HG03139 (cell line): ENCODE data around the gene IGSF5.
"Not testable (repeated sequence)": the region's sequence is repeated elsewhere in the genome, so short reads cannot be mapped to it uniquely, and the experiment has no call there.

Source experiments
- ATAC-seq: cut with Tn5 transposase; IDR thresholded peaks from one replicate; pipeline ENCODE4 v1.9.1; 2021; ENCODE audit not compliant: unreplicated experiment

The IGSF5 gene

GRCh38 chr21:39744883-39745282 lies at the start of gene IGSF5:
TSS of gene IGSF5 (plus strand) at chr21:39745183. CDS start at chr21:39745510, 327 bp downstream.
- ATAC-seq, result not testable (repeated sequence)

DNA sequence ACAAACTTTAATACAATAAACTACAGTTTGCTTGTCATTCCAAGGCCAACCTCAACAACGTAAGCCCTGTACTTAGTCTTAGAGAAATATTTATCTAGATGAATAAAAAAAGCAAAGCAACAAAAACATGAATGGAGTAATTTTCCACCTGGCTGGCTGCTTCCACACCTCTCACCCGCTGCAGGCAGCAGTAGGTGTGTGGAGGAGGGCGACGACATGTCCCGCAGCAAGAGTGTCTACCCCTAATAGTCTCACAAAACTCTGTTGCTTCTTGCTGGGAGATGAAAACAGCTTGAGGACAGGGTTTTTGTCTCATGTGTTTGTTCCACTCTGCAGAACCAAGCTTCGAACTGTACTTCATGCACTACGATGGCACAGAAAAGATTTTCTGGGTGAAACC lies 48.8 kb upstream of the IGSF5 start:
- ATAC-seq, result no peak

GRCh38 chr21:39696618-39697017 lies 48.4 kb upstream of the IGSF5 start:
- ATAC-seq, result no peak

GRCh38 chr21:39700318-39700717 lies 44.7 kb upstream of the IGSF5 start:
- ATAC-seq, result no peak

DNA sequence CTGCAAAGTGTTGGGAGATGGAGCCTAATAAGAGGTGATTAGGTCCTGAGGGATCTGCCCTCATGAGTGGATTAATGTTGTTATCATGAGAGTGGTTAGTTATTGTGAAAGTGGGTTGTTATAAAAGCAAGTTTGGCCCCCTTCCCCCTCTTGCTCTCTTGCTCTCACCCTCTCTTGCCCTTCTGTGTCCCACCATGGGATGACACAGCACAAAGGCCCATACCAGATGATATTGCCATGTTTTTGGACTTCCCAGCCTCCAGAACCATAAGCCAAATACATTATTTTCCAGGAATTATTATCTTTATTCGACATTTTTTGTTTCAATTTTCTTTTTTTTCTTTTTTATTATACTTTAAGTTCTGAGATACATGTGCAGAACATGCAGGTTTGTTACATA lies 41.4 kb upstream of the IGSF5 start:
- ATAC-seq, result no peak

GRCh38 chr21:39705849-39706248 lies 39.1 kb upstream of the IGSF5 start:
- no peak for ATAC-seq

- ATAC-seq, result no peak
Observed at GRCh38 chr21:39707316-39707715, 37.7 kb upstream of the IGSF5 start.

DNA sequence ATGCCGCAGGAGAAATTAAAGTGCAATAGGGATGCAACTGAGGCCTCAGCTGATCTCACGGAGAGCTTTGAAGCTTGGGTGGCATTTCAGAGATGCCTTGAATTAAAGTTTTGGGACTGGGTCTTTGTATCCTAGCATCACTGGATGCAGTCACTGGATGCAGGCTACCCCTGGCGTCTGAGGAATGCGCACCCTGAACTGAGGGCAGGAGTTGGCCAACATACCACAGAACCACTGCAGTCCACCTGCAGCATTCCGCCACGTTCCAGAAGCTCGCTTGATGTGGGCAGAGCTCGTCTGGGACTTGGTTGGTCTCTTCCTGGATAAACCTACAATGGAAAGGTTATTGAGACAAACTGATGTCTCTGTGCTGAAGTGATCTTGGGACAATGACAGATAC lies 34.1 kb upstream of the IGSF5 start:
- ATAC-seq, result no peak

- no peak for ATAC-seq
Observed at GRCh38 chr21:39712273-39712672, 32.7 kb upstream of the IGSF5 start.

DNA sequence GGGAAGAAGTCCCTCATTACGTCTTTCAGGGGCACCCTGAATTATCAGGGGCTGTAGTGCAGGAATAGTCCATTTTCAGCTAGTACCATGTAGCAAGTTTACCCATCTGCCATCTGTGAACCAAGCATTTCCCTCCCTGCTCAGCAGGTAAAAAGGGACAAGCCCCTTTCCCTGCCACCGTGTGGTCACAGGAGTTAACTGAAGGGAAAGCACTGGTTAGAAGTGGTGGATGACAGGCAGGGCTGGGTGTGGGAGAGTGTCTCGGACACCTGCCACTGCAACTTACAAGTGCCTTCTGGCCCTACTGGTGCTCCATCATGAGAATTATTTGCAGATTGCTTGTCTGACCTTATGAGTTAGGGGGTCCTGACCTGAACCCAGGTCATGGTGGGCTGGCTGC lies 32.0 kb upstream of the IGSF5 start:
- no peak for ATAC-seq

DNA sequence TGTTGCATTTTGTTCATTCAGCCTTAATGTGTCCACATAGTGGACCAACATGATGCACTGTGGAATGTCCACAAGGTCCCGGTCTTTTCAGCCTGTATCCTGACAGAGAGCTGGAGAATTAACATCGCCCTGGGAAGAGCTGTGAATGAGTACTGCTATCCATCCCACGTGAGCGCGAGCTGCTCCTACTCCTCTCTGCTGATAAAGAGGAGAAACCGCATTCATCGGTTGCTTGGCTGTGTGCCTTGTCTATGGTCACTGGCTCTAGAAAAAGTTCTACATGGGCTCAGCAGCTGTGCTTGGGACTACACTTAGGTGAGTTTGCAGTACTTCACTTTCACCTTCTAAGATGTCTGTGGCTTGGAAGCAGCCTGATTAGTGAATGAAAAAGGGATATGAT lies 31.1 kb upstream of the IGSF5 start:
- ATAC-seq, result no peak

DNA sequence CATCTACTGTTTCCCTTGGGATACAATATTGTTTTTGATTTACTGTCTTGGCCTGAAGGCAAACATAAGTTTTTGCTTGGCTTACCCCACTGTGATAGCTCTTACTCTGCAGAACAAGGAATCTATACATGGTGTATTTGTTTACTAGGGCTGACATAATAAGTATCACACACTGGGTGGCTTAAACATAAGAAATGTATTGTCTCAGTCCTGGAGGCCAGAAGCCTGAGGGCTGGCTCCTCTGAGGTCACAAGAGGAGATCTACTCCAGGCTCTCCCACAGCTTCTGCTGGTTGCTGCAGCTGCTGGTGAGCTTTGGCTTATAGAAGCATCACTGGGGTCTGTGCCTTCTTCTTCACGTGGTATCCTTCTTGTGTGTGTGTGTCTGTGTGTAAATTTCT lies 30.7 kb upstream of the IGSF5 start:
- ATAC-seq, result no peak

DNA sequence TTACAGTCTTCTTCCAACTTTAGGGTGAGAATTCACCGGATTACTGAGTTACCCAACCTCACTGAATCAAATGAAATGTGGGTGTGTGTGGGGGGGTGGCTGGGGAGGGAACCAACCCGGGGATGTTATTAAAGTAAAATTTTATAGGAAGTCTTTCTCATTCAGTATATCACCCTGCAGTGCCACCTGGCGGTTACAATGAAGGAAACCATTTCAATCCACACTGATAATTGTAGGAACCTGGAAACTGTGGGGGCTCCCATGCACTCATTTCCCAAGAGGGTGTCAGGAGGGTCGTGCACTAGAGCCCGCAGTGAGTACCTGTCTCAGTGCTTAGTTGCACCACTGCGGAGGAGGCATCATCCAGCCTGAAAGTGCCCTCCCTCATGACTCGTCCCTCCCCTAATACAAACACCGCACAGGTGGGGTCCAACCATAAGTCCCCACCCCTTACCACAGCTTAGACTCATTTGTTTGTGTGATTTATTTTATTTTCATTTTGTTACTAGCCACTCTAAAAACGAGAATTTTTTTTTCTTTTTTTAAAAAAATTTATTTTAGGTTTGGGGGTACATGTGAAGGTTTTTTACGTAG lies 29.1 kb upstream of the IGSF5 start:
- ATAC-seq, result no peak

DNA sequence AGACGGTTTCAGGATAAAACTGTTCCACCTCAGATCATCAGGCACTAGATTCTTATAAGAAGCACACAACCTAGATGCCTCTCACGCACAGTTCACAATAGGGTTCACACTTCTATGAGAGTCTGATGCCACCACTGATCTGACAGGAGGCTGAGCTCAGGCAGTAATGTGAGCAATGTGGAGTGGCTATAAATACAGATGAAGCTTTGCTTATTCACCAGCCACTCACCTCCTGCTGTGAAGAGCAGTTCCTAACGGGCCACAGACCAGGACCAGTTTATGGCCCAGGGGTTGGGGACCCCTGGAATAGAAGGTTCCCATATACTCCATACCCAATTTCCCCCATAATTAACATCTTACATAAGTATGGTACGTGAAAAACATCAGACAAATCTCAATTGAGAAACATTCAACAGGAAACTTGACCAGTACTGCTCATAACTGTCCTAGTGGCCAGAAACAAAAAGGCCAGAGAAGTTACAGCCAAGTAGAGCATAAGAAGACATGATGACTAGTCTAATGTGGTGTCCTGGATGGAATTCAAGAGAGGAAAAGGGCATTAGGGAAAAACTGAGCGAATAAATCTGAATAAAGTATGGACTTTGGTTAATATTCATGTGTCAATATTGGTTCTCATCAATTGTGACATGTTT lies 24.7 kb upstream of the IGSF5 start:
- ATAC-seq, result no peak

- ATAC-seq, result no peak
Observed at GRCh38 chr21:39721885-39722284, 23.1 kb upstream of the IGSF5 start.

GRCh38 chr21:39724944-39725343 lies 20.0 kb upstream of the IGSF5 start:
- no peak for ATAC-seq

- ATAC-seq, result no peak
Observed at GRCh38 chr21:39726133-39726532, 18.9 kb upstream of the IGSF5 start.

DNA sequence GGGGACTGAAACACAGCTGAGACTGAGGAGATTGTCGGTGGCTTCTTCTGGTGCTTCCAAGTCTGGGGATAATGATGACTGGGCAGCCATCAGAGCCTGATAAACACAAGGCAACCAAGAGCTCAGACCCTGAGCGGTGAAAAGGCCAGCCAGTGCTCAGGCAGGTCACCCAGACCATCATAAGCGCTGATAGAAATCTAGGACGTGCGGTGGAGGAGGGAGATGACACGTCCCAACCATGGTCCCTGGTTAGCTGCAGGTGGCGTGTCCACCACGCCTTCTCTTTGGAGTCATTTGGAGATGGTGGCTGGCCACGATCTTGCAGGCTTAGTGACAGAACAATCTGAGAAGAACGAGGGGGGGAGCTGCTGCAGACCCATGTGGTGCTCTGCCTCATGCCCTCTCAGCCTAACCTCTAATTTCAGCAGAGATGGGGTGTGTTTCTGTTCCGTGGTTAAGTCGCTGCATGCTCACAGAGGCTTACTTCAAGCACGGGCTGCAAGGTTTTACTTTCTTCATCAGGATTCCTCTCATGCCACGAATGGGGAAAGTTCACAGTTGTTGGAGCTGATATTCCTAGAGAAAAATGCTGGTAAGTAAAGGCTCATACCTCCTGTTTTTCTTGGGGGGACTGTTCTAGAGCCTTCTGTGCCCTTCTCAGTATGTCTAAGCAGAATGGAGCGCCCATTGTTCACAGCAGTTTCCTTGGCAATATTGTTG lies 17.4 kb upstream of the IGSF5 start:
- ATAC-seq, result no peak

- no peak for ATAC-seq
Observed at GRCh38 chr21:39728341-39728740, 16.6 kb upstream of the IGSF5 start.

DNA sequence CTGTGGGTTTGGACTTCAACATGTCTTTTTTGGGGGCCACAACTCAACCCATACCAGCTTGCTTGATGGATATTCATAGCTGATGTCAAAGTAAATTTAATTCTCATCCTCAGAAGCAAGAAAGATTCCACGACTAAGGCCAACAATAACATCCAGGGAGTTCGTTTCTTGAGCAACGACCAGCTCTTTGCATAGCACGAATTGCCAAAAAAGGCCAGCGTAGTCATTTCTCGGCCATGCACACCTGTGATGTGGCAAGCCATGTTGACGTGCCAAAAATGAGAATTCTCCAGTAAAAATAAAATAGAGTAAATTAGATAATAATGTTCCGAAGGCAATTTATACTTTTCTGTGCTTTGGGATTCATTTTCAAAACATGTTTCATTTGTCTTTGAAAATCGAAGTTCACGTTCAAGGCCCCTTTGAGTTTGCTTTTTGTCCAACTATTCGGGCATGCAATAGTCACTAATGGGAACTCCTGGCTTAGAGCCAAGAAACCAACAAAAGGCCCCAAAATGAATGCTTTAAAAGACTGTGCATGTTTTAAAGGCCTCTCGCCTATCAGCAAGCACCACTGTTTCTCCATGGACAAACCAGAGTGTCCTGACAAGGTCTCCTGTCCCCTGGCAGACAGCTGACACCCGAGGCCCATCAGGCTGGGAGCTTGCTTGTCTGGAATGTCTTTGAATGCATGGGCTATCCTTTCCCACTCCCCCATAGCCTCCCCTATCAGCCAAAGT lies 14.4 kb upstream of the IGSF5 start:
- ATAC-seq, result no peak

GRCh38 chr21:39736716-39737115 lies 8.3 kb upstream of the IGSF5 start:
- no peak for ATAC-seq
